ENCODE measurements around the gene PDS5B. TPM values are rescaled to one million over a fixed set of nuclear protein-coding genes. Genes with fewer than 3 reads are reported as not detected.
"Not testable (repeated sequence)": the region's sequence is repeated elsewhere in the genome, so short reads cannot be mapped to it uniquely, and the experiment has no call there.

The PDS5B gene
- total RNA-seq, 4 donors from 2014 or later = 48.8 to 77.1 (median 52.7) TPM

DNA sequence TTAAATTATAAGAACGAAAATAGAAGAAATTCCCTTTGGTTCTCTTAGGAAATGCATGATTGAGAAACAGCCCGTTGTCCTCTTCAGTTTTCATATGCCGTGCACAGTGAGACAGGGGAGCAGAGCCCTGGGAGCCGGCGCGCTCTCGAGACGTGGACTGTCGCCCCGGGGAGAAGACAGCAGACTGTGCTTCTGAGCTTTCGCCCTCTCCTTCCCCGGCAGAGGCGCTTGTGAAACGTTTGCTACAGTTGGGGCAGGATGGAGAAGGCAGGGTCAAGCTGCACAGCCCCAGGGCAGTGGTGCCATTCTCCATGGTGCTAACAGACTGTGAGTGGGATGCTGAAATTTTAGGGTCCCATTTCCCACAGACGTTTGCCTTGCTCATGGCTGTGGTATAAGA lies 237.8 kb downstream of the PDS5B start:
- Histone ChIP-seq H3K4me3 (no peak overlapping the region), H3K27ac (no peak overlapping the region), H3K27me3 (no peaks in the 10 kb centered on the region), H3K9me3 (no peaks in the 10 kb centered on the region), H3K4me1 (no peaks in the 10 kb centered on the region), H3K36me3 (no peaks in the 10 kb centered on the region)
- TF ChIP-seq POLR2A (IDR thresholded peaks at IDR 0.05) = no peak
- TF ChIP-seq, protein P1, sequence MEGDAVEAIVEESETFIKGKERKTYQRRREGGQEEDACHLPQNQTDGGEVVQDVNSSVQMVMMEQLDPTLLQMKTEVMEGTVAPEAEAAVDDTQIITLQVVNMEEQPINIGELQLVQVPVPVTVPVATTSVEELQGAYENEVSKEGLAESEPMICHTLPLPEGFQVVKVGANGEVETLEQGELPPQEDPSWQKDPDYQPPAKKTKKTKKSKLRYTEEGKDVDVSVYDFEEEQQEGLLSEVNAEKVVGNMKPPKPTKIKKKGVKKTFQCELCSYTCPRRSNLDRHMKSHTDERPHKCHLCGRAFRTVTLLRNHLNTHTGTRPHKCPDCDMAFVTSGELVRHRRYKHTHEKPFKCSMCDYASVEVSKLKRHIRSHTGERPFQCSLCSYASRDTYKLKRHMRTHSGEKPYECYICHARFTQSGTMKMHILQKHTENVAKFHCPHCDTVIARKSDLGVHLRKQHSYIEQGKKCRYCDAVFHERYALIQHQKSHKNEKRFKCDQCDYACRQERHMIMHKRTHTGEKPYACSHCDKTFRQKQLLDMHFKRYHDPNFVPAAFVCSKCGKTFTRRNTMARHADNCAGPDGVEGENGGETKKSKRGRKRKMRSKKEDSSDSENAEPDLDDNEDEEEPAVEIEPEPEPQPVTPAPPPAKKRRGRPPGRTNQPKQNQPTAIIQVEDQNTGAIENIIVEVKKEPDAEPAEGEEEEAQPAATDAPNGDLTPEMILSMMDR (IDR thresholded peaks at IDR 0.05) = no peak
- TF ChIP-seq EP300 (IDR thresholded peaks at IDR 0.05) = no peak
- DNase-seq (ENCODE audit: low spot score in 2 of 2) = no peak
- 53 to 70% methylated on average over 15 of the region's 15 CpGs for WGBS, 2 donors

DNA sequence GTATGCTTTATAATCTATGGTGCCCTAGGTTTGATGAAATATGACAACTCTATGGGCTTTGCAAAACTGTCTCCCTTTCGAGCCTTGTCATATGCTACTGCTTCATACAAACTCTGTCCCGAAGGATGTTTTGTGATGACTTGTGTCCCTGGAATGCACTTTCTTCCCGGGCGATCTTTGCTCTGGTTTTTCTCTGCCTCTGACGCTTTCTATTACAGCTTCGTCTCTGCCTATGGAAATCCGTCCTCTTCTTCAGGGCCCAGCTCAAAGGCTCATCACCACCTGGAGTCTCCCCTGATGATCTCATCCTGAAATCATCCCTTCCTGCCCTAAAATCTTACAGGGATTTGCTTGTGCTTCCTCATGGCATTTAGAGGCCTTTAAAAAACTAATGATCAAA lies 238.4 kb downstream of the PDS5B start:
- Histone ChIP-seq H3K27me3 (no peaks in the 10 kb centered on the region), H3K4me3 (no peak overlapping the region), H3K4me1 (peaks cover 0 to 2% (median 0%) of the 10 kb centered on the region in 4 donors), H3K9me3 (no peaks in the 10 kb centered on the region), H3K36me3 (no peaks in the 10 kb centered on the region), H3K27ac (no peak overlapping the region)
- DNase-seq (ENCODE audit: low spot score in 2 of 2) = no peak
- WGBS, 2 donors = 39 to 42% methylated on average over 7 of the region's 7 CpGs
- TF ChIP-seq POLR2A (IDR thresholded peaks at IDR 0.05) (no peak), EP300 (IDR thresholded peaks at IDR 0.05) (no peak)
- TF ChIP-seq, protein P1 (IDR thresholded peaks at IDR 0.05) = no peak

DNA sequence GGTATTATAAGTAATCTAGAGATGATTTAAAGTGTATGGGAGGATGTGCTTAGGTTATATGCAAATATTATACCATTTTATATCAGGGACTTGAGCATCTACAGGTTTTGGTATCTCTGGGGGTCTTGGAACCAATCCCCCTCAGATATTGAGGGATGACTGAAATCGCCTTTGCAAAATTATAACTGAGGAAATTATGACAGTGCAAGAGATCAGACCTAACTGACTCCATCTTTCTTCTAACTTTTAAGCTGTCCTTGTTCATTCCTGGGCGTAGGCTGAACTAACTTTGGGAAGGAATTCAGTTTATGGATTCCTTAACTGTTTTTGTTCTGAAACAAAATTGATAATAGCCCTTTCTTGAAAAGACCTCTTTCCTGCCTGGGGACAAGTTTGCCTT lies 239.2 kb downstream of the PDS5B start:
- DNase-seq (ENCODE audit: low spot score in 2 of 2) = no peak

DNA sequence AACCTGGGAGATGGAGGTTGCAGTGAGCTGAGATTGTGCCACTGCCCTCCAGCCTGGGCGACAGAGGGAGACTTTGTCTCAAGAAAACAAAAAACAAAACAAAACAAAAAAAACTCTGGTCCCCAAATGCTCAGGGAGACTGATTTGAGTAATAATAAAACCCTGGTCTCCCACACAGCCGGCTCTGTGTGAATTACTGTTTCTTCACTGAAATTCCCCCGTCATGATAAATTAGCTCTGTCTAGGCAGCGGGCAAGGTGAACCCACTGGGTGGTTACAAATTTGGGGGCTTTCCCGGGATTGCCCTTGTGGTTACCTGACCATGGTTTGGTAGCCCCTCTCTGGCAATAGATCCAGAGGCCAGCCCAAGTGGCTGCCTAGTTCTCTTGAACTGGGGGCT lies 240.1 kb downstream of the PDS5B start:
- not testable (repeated sequence) for DNase-seq (ENCODE audit: low spot score in 2 of 2); H3K4me1 ChIP-seq; H3K9me3 ChIP-seq; H3K27ac ChIP-seq; H3K27me3 ChIP-seq; H3K4me3 ChIP-seq; H3K36me3 ChIP-seq
- 92 to 93% methylated on average over 5 of the region's 5 CpGs for WGBS, 2 donors

More for the DNA sequence above, 239.2 kb downstream of the PDS5B start:
- TF ChIP-seq, protein P1 (IDR thresholded peaks at IDR 0.05) = no peak
- TF ChIP-seq EP300 (IDR thresholded peaks at IDR 0.05) = no peak
- TF ChIP-seq POLR2A (IDR thresholded peaks at IDR 0.05) = no peak
- 73 to 75% methylated on average over 2 of the region's 2 CpGs for WGBS, 2 donors
- H3K27me3 ChIP-seq = no peaks in the 10 kb centered on the region
- no peaks in the 10 kb centered on the region for H3K36me3 ChIP-seq
- no peak overlapping the region for H3K4me3 ChIP-seq
- H3K9me3 ChIP-seq = no peaks in the 10 kb centered on the region
- no peak overlapping the region for H3K27ac ChIP-seq
- peaks cover 0 to 7% (median 0%) of the 10 kb centered on the region in 4 donors for H3K4me1 ChIP-seq

Small RNA genes lying within 50 kb of the gene (small RNA-seq; reads per million reads assigned to genes)
- not detected for gene RNY1P4

Other genes with a start within 250 kb of the PDS5B start
- gene N4BP2L1, start 158.3 kb upstream of the PDS5B start, total RNA-seq = 10 to 100 TPM; 15.6 to 31.4 (median 24.5) TPM
- gene N4BP2L2, start 47.7 kb upstream of the PDS5B start, total RNA-seq = 100 to 1,000 TPM; 139 to 282 (median 229) TPM

Data from tibial nerve (tissue), 4 donors.